GM19099 (cell line): ENCODE data around the gene RPL26.
A peak's percentile ranks its signal among the peaks of the same experiment; 100 is the strongest.

Experiments
- POLR2A ChIP-seq: IDR thresholded peaks from 3 replicates; pipeline ENCODE4 v1.6.1; 2011; ENCODE audit warnings: low read depth; ENCODE audit not compliant: insufficient read length; ENCODE audit errors: extremely low read depth

Gene RPL26

DNA sequence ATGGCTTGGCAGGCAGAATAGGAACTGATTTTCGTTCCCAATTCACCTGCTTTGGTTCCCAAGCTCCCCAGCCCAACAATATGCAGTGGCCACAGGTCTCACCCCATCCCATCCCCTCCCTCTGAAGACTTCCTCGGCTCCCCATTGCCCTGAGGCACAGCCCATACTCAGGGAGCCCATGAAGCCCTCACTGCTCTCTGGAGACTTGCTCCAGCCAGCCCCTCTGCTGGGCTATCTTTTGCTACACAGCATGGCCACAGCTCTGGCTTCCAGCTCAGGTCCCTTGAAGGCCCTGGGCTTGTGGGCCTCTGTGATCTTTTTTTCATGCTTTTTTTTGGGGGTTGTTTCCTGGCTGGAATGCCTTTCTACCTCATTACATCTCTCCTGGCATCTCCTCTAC is 23.2 kb upstream of the RPL26 start:
- TF ChIP-seq POLR2A = no peak

DNA sequence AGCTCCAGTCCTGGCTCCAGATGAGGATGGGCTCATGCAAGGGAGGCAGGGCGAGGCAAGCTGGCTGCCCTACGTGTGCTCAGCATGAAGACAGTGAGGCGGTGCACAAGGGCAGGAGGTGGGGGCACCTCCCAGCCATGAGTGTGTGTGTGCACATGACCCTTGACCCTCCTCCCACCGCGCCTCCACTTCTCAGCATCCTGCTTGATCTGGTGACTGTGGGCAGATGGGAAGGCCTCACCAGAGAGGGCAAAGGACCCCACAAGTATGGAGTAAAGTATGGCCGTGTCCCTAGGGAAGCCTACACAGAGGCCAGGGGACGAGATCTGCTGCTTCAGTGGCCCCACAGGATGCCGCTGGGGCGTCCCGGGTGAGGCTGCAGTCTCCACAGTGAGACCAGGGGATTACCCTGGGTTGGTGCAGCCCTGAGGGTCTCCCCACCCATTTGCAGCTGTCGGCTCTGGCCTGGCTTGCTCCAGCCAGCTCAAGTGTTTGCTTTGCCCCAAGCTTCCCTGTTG is 22.6 kb upstream of the RPL26 start:
- TF ChIP-seq POLR2A = no peak

DNA sequence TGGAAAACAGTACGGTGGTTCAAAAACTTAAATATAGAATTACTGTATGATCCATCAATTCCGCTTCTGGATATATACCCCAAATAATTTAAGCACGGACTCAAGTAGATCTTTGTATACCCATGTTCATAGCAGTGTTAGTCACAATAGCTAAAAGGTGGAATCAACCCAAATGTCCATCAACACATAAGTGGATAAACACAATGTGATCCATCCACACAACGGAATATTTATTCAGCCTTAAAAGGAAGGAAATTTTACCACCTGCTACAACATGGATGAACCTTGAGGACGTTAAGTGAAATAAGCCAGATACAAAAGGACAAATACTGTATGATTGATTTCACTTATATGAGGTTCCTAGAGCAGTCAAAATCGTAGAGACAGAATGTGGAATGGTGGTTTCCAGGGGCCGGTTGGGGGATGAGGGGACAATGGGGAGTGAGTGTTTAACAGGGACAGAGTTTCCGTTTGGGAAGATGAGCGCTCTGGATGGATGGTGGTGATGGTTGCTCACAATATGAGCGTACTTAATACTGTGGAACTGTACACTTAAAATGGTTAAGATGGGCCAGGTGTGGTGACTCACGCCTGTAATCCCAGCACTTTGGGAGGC is 20.0 kb upstream of the RPL26 start:
- TF ChIP-seq POLR2A = no peak

DNA sequence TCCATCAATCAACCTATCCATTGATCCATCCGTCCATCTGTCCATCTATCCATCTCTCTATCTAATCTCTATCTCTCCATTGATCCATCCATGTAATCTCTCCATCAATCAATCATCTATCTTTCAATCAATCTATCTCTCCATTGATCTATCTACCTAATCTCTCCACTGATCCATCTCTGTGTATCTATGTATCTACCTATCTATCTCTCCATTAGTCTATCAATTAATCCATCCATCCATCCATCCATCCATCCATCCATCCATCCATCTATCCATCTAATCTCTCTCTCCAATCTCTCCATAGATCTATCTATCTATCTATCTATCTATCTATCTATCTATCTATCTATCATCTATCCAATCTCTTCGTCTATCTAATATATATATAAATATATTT is 18.1 kb upstream of the RPL26 start:
- no peak for TF ChIP-seq POLR2A

DNA sequence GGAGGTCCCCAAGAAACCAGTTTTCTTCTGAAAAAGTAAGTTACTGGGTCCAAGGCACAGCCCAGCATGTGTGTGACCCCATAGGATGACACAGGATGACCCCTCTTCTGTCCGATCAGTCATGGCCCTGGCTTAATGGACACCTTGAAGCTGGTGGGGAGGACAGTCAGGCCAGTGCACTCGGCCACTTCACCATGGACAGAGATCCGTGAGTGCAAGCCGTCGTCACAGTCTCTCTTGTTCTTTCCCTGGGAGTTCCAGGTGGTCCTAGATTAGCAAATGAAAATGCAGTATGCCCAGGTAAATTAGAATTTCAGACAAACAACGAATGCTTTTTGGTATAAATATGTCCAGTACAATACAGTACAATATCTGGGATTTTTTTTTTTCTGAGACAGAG is 16.0 kb upstream of the RPL26 start:
- no peak for TF ChIP-seq POLR2A

DNA sequence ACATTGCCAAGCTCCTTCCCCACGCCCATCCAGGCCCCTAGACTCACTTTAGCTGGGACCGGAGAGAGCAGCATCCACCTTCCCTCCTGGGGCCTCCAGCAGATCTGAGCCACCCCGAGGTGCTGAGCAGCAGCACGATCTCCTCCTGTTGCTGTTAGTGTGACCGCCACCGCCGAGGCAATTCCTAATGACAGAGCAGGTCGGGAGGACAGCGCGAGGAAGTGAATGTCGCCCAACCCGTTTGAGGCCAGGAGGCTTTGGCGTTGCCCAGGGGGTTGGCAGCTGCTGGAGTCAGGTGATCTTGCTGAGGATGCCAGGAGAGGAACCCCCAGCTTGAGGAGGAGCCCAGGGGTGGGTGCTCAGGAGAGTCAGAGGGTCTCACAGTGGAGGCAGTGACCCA is 14.6 kb upstream of the RPL26 start, which contains the start of gene RNF222:
RNF222 (minus strand) TSS at position 192 of the 400 bp plus-strand sequence. CDS start 4,366 bp downstream, outside the sequence.
- TF ChIP-seq POLR2A = no peak

DNA sequence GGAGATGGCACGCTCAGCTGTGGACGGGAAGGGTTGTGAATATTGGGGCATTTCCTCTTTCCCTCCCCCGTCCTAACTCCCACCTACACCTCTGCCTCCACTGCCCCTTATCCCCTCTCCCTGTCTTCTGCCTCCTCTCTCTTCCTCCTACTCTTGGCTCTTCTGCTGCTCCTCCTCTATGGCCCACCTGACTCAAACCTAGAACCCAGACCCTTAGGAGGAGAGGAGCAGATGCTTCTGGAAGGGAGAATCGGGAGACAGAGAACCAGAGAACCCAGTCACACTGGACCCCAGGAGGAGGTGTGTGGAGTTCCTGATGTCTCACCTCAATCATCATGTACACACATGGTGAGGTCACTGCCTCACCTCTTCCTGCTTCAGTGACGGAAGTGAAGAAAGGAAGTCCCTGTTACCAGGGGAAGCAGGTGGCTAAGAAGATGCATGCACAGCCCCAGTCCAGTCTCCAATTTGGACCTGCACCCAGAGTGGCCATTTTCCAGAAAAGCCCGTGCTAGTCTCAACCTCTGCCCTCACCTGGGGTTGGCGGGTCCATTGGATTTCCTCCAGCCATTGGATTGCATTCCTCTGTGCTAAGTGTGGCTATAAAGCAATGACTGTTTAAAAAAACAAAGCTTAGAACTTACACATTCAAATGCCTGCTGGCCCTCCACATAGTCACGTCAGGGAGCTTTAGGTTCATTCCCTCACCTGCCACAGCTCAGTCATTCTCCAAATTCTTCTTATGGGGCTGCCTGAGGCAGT is 10.7 kb upstream of the RPL26 start:
- peak; percentile 16 for TF ChIP-seq POLR2A

DNA sequence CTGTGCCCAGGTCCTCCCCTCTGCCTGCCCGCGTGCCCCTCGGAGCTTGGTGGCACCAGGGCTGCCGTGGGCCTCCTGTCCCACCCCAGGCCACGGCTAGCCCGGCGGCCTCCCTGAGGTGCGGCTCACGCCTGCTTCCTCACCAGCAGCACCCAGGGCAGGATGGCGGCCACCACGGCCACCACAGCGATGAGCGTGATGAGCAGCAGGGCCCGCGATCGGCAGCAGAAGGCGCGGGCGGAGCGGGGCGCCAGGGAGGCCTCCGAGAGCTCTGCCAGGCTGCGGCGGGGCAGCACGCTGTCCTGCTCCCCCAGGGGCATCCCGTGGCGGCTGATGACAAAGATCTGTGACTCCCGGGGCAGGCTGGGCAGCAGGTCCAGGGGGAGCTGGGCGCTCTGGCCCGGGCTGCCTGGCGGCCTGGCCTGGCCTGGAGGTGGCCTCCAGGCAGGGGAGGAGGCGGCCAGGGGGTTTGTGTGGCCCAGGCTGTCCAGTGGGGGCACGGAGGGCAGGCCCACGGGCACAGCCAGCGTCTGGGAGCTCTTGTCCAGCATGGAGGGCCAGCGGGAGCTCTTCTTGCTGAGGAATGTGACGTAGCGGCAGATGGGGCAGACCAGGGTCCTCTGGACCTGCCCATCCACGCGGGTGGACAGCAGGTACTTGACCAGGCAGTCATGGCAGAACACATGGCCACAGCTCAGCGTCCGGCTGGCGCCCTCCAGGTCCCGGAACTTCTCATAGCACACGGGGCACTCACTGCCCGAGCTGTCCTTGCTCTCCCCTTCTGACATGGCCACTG is 9.9 kb upstream of the RPL26 start:
- no peak for TF ChIP-seq POLR2A

DNA sequence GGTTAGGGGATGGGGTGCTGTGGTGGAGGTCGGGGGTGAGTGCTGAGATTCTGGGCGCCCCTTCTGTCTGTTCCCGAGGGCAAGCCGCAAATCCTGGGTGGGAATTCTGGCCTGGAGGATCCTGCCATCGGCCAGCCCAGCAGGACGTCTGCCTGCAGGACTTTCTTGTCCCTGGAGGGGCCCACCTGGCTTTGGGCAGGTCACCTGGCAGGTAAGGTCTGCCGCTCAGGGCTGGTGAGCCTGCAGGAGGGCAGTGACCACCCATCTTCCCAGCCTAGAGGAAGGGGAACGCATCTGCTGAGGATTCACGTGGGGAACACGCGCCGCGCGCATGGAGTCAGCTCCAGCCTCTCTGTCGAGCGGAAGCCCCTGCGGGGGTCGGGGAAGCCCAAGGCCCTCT is 9.3 kb upstream of the RPL26 start:
- TF ChIP-seq POLR2A = no peak

DNA sequence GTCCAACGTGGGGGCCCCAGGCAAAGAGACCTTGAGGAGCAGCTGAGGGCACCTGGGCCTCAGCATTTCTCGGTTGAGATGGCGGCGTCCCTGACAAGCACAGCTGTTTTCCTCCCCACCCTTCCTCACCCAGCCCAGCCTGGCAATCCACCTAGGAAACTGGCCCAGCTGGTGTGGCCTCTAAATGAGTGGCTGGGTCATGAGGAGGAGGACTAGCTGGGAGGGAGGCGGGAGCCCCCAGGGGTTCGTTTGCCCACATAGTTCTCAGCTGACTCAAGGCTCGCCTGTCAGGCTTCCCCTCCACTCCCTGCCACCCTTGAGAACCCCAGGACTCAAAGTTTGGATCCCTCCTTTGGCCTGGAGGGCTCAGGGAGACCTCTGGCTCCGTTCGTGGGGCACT is 8.7 kb upstream of the RPL26 start:
- TF ChIP-seq POLR2A = no peak

DNA sequence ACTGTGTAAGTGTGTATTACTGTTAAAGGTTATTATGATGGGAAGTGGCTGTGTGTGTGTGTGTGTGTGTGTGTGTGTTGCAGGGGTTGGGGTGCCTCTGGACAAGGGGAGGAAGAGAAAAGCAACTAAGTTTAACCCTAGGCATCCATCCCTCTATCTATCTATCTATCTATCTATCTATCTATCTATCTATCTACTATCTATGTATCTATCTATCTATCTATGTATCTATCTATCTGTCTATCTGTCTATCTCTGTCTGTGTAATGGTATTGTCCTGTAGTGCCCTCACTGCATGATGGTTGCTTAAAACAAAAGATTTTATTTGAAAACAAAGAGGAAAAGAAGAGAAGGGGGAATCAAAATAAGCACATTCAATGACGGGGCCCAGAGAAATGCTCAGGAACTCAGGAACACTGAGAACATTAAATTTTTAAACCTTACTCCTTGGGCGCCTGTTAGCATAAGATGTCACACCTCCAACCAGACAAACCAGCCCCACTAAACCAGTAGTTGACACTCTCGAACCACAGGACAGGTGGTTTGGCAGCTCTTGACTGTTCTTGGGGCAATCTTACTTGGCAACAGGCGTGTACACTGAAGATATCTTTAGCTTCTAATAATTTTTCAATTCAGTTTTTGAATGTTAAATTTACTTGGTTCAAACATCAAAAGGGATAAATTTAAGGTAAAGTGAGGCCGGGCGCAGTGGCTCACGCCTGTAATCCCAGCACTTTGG is 5.1 kb upstream of the RPL26 start:
- no peak for TF ChIP-seq POLR2A

DNA sequence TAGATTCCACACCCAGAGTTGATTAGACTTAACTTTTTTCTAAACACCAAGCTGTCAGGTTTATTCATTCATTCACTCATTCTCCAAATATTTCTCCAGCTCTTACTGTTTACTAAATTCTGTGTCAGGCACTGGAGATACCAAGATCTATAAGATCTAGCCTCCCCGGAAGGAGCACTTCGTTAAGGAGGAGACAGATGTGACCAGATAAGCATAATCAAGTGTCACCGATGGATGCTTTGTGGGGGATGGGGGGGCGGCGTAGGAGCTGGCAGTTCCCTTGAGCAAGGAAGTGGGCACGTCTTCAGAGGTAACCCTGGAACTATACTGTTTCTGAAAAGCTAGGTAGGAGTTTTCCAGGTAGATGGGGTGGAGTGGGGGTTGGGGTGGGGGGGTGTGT is 3.8 kb upstream of the RPL26 start:
- TF ChIP-seq POLR2A = no peak

DNA sequence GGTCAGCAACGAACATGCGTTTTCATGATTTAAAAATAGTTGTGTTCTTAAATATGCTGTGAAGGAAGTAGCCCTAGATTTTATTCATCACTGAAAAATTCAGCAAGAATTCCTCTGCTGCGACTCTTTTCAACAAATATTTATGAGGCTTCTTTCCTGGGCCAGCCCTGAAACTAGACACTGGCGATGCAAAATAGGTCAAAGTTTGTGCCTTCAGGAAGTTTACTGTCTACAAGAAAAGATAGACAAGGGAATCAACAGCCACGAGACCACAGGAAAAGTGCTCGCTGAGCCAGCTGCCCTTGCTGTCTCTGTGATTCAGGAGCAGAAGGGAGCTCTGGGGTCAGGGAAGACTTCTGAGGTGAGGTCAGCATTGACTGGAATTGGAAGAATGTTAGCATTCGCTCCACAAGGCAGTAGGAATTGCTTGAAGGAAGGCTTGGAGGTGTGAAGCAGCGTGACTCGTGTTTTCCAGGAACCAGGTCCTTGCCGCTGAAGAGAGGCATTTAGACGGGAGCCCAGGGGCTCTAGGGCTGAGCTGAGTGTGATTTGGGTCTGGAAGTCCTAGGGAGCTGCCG is 1.9 kb upstream of the RPL26 start:
- TF ChIP-seq POLR2A = no peak

DNA sequence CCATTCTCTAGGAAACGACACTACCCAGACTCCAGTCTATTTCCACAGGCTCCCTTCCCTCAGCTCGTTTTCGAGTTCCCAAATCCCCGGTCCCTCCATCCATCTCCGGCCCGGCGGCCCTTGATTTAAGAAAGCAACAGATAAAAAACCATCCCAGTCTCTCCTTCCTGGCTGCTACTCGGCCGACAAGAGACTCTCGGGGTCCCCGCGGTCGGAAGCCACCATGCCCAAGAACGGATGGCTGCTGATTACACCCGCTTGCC is 182 bp downstream of the RPL26 start:
- no peak for TF ChIP-seq POLR2A
